ENCODE results near the gene REC114. TPM values are rescaled to one million over a fixed set of nuclear protein-coding genes. Genes with fewer than 3 reads are reported as not detected.

The REC114 gene
- total RNA-seq, 1 experiment from 2014 or later = not detected

DNA sequence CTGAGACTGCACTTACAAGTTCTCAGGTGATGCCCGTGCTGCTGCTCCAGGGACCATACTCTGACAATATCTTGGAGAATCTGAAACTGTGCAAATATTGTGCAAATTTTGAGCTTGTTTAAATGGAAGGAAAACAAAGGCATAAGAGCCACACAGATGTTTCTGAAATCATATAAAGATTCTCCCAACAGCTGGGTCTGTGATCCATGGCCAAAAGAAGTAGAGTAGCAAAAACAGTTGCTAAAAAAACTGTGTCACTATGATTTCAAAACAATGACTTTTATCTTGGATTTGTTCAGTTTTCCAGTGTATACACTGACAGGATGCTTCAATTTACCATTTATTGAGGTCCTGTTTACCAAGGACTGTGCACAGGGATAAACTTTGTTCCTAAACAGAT, 164.9 kb downstream of the REC114 start:
- ATAC-seq = no peak
- Histone ChIP-seq H3K9me3 (ENCODE audit: control insufficient read depth in 1 of 2, insufficient read depth in 1 of 2, low read depth in 1 of 2, low read length in 2 of 2) (no peaks in the 10 kb centered on the region), H3K4me2 (ENCODE audit: low read length) (no peak overlapping the region), H3K27ac (ENCODE audit: low read depth, low read length) (no peak overlapping the region), H3K79me2 (ENCODE audit: insufficient read depth, low read length) (peaks cover 94% of the 10 kb centered on the region), H4K20me1 (ENCODE audit: insufficient read depth) (no peaks in the 10 kb centered on the region), H3K4me1 (ENCODE audit: control insufficient read depth in 1 of 2, insufficient read depth in 2 of 2, low read length in 2 of 2) (peaks cover 0 to 1% of the 10 kb centered on the region in 2 experiments; a peak in 1 of 4 replicates), H3K36me3 (ENCODE audit: control insufficient read depth in 1 of 2, insufficient read depth in 2 of 2, low read length in 2 of 2) (no peaks in the 10 kb centered on the region), H3K4me3 (replicated peaks in 1 of 2; ENCODE audit: low read depth in 1 of 2, low read length in 2 of 2) (no peak overlapping the region), H3K9me2 (ENCODE audit: insufficient read depth) (no peaks in the 10 kb centered on the region), H2AFZ (ENCODE audit: low read depth, low read length, poor library complexity, severe bottlenecking) (no peak overlapping the region), H3K27me3 (ENCODE audit: insufficient read depth, low read length) (no peaks in the 10 kb centered on the region), H3K9ac (ENCODE audit: low read length) (no peak overlapping the region)
- ChIA-PET CTCF (interaction anchor here (1.2 to 4.3 kb wide), 2 partner anchors 16 to 29 kb away, joined by 3 to 19 read pairs; no protein-coding TSS in a partner anchor), POLR2A (no interaction called here), RAD21 (ENCODE audit: low non-redundant PET in 1 of 2, low total read pairs in 2 of 2, uncharacterized antibody in 2 of 2, unreplicated experiment in 2 of 2) (no interaction called here)
- no peak for DNase-seq (ENCODE audit: low read depth, low spot score)
- BruUV-seq (replicated peaks) = no TSS peak
- TF ChIP-seq SIN3A (IDR thresholded peaks at IDR 0.05; ENCODE audit: low read depth) (no peak), ZNF274 (IDR thresholded peaks at IDR 0.05; ENCODE audit: low read depth, low read length) (no peak), POLR2A (IDR thresholded peaks at IDR 0.05; ENCODE audit: borderline replicate concordance, extremely low read depth, insufficient read depth, insufficient read length) (no peak), FOSL1 (IDR thresholded peaks at IDR 0.05; ENCODE audit: low read depth) (no peak), EZH2phosphoT487 (IDR thresholded peaks at IDR 0.05; ENCODE audit: borderline replicate concordance) (no peak), SP1 (IDR thresholded peaks at IDR 0.05; ENCODE audit: low read depth) (no peak), ZFX (IDR thresholded peaks at IDR 0.05) (no peak), YY1 (IDR thresholded peaks at IDR 0.05; ENCODE audit: extremely low read depth, insufficient replicate concordance, low read depth, low read length) (no peak), RAD21 (IDR thresholded peaks at IDR 0.05; ENCODE audit: low read depth) (no peak), ELF1 (IDR thresholded peaks at IDR 0.05; ENCODE audit: borderline replicate concordance, low read depth) (no peak), EZH2 (IDR thresholded peaks at IDR 0.05) (no peak), TCF7L2 (IDR thresholded peaks at IDR 0.05; ENCODE audit: borderline replicate concordance, extremely low read depth, insufficient read depth, insufficient read length) (no peak)
- TF ChIP-seq, protein P1, sequence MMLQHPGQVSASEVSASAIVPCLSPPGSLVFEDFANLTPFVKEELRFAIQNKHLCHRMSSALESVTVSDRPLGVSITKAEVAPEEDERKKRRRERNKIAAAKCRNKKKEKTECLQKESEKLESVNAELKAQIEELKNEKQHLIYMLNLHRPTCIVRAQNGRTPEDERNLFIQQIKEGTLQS (IDR thresholded peaks at IDR 0.05) = no peak
- TF ChIP-seq, protein P2, sequence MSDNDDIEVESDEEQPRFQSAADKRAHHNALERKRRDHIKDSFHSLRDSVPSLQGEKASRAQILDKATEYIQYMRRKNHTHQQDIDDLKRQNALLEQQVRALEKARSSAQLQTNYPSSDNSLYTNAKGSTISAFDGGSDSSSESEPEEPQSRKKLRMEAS (IDR thresholded peaks at IDR 0.05) = no peak
- intact Hi-C loops (cut with micrococcal nuclease) = no loop called here
